Epidermal melanocyte (primary cell): ENCODE data around the gene CCDC34.

ENCODE experiments used
- DNase-seq: peaks from one replicate; pipeline ENCODE4 v3.0.0; 2011; ENCODE audit warnings: low spot score; ENCODE audit not compliant: insufficient read length

Gene CCDC34

GRCh38 chr11:27362749-27363575 lies at the start of gene CCDC34:
CCDC34 (minus strand) TSS chr11:27363215; CDS start chr11:27363194, 21 bp downstream.
- DNase-seq, result peak; percentile 93

- no peak for DNase-seq
These were observed 49.2 kb upstream of the CCDC34 start for GRCh38 chr11:27412192-27412691.

GRCh38 chr11:27411328-27411727 lies 48.3 kb upstream of the CCDC34 start:
- DNase-seq, result no peak

GRCh38 chr11:27410272-27410671 lies 47.3 kb upstream of the CCDC34 start:
- DNase-seq, result no peak

- no peak for DNase-seq
These were observed 46.7 kb upstream of the CCDC34 start for GRCh38 chr11:27409742-27410141.

- no peak for DNase-seq
These were observed 46.0 kb upstream of the CCDC34 start for GRCh38 chr11:27409049-27409448.

GRCh38 chr11:27408246-27408800 lies 45.3 kb upstream of the CCDC34 start:
- no peak for DNase-seq

GRCh38 chr11:27406498-27407354 lies 43.7 kb upstream of the CCDC34 start:
- DNase-seq, result no peak

- no peak for DNase-seq
These were observed 42.1 kb upstream of the CCDC34 start for GRCh38 chr11:27405134-27405533.

GRCh38 chr11:27404427-27404826 lies 41.4 kb upstream of the CCDC34 start:
- DNase-seq, result no peak

- no peak for DNase-seq
These were observed 40.2 kb upstream of the CCDC34 start for GRCh38 chr11:27403195-27403594.

GRCh38 chr11:27402450-27402849 lies 39.4 kb upstream of the CCDC34 start:
- DNase-seq, result no peak

- DNase-seq, result no peak
These were observed 38.9 kb upstream of the CCDC34 start for GRCh38 chr11:27401833-27402316.

- DNase-seq, result no peak
These were observed 38.3 kb upstream of the CCDC34 start for GRCh38 chr11:27401280-27401832.

- no peak for DNase-seq
These were observed 35.4 kb upstream of the CCDC34 start for GRCh38 chr11:27398400-27398770.

- no peak for DNase-seq
These were observed 34.8 kb upstream of the CCDC34 start for GRCh38 chr11:27397624-27398399.

GRCh38 chr11:27396259-27396839 lies 33.3 kb upstream of the CCDC34 start:
- no peak for DNase-seq

GRCh38 chr11:27395556-27396258 lies 32.7 kb upstream of the CCDC34 start:
- no peak for DNase-seq

- no peak for DNase-seq
These were observed 31.8 kb upstream of the CCDC34 start for GRCh38 chr11:27394781-27395228.
